GM21423 (cell line): ENCODE data around the gene EXOC4.
"Not testable (repeated sequence)": the region's sequence is repeated elsewhere in the genome, so short reads cannot be mapped to it uniquely, and the experiment has no call there.

Experiments
- ATAC-seq: cut with Tn5 transposase; IDR thresholded peaks from one replicate; pipeline ENCODE4 v1.9.1; 2021; ENCODE audit warnings: mild to moderate bottlenecking, moderate library complexity; ENCODE audit not compliant: unreplicated experiment

Gene EXOC4

DNA sequence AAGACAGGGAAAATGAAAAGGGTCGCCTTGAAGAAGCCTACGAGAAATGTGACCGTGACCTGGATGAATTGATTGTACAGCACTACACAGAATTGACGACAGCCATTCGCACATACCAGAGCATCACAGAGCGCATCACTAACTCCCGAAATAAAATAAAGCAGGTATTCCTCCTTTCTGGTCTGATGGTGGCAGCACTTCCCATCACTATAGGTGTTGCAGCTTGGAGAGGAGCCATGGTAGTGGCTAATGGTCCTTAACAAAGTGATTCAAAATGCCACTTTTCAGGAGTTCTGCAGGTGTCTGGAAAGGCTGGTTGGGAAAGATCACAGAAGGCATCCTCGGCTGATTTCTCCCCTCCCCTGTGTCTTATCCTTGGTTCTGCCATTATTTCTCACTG lies 22.1 kb downstream of the EXOC4 start:
- no peak for ATAC-seq

DNA sequence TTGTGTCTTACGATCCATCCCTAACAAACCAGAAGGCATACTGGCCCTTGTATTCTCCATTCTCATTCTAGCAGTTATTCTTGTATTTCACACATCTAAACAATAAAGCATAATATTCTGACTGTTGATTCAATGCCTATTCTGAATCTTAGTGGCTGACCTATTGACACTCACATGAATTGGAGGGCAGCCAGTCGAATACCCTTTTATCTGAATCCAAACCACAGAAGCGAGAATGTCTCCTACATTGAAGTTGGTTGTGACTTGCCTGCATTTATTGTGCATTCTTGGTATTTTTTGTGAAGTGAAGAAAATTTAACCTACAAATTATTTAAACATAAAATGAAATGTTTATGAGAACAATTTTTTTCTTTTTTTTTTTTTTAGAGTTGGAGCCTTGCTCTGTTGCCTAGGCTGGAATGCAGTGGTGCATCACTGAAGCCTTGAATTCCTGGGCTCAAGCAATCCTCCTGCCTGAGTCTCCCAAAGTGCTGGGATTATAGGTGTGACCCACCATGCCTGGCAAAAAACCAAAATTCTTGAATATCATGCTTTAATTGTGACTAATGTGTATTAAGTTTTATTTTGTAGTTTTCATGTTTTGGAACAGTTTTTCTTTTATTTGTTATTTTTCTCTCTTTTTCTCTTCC lies 22.7 kb downstream of the EXOC4 start:
- no peak for ATAC-seq

DNA sequence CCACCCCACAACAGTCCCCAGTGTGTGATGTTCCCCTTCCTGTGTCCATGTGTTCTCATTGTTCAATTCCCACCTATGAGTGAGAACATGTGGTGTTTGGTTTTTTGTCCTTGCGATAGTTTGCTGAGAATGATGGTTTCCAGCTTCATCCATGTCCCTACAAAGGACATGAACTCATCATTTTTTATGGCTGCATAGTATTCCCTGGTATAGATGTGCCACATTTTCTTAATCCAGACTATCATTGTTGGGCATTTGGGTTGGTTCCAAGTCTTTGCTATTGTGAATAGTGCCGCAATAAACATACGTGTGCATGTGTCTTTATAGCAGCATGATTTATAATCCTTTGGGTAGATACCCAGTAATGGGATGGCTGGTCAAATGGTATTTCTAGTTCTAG lies 26.1 kb downstream of the EXOC4 start:
- ATAC-seq, result not testable (repeated sequence)

DNA sequence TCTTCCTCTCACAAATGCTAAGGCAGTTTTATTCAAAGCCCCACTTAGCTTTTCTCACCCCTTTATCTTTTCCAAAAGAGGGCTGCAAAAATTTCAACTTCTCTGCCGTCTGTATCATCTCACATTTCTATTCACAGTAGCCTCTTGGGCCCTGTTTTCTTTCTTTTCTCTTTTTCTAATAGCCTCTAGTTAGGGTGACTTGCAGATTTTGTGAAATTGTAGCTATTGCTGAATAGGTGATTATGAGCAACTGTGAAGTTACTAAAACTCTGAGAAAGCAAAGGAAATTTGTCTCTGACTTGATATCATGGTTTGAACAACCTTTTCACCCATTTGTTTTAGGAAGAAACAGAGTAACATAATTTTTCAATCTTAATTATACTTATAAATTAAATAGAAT lies 29.2 kb downstream of the EXOC4 start:
- ATAC-seq, result no peak

DNA sequence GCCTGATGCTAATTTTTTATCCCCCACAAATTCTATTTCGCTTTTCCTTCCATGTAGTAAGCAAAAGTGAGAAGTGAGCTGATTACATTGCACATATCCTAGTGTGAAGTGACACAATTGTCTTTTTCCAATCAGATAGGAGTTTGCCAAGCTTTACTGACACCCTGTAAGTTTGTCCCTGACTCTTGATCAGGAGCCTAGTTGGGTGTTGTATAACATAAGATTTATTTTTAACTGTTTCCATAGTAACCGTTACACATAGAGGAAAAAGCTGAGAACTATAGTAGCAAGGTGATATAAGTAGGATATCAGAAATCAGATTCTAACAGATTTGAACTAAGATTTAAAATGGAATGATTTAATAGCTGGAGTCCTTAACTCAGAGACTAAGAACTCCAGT lies 31.2 kb downstream of the EXOC4 start:
- no peak for ATAC-seq

DNA sequence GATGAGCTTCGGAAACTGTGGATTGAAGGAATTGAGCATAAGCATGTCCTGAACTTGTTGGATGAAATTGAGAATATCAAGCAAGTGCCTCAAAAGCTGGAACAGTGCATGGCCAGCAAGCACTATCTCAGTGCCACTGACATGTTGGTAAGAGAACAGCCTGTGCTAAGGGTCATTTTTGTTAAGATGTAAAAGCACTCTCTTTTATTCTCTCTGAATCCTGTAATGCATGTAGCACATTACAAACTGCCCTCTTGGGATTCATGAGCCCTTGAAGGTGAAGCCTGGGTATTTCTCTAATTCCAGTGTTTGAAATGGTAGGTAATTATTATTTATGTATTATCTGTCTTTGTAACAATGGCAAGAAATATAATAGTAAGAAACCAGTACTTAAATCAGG lies 36.1 kb downstream of the EXOC4 start:
- no peak for ATAC-seq

DNA sequence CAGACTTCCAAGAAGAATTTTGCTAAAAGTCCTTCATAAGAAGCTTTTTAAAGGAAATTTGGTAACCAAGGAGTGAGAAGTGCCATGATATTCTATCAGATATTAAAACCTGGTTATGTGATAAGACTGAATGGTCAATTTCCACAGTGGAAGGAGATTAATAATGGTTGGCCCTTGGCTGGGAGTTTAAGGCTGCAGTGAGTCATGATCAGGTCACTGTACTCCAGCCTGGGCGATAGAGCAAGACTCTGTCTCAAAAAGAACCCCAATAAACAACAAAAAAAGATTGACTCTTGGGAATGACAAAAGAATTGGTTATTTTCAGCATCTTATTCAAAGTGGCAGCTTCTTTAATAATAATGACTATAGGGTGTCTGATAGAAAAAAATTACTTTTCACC lies 37.2 kb downstream of the EXOC4 start:
- ATAC-seq, result no peak

- ATAC-seq, result no peak
Measured at GRCh38 chr7:133290676-133291333, 37.9 kb downstream of the EXOC4 start.

DNA sequence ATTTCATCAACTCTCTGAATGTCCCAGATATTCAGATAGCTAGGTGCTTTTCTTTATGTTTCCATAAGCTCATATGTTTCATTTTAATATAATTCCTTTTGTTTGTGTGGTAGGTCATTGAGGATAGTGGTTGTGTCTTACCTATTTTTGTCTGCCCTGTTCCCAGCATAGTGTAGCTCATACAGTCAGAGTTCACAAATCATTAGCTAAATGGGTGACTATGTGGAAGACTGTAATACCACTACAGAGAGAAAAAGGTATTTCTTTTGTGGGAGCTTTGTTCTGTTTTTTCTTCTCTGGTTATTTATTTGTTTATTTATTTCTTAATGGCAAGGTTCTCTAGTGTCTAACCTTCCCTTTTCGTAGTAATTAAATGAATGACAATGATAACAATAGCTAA lies 39.8 kb downstream of the EXOC4 start:
- ATAC-seq, result no peak

DNA sequence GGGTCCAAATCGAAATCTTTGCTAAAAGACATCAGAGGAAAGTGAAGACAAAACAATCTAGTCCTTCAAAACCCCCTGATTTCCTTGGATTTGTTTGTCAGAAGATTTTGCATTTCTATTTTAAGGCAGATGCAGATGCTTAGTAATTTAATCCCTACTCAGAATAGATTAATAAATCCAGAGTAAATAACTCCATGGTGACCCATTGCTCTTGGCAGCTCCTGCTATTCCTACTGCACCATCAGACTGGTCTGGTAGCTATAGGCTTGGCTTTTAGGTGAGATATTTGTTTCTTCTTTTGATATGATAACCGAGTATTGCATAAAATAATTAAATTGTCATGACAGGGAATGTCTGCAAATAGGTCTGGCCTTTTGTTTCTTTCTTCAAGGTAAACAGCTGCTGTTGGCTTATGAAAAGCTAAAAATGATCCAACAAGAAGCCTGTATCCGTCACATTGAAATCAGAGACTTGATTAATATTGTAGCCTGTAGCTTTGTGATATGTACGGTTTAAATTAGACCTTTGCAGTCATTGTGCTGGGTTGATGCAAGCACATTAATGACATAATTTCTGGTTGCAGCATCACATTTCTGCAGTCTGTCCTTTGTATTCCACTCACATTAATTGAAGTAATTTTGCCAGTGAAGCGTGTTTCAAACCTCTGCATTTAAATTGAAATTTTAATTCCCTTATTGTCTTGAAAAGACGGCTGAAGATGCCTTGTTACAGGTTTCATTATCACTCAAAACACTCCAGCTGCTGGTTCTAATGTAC lies 40.7 kb downstream of the EXOC4 start:
- no peak for ATAC-seq

- ATAC-seq, result no peak
Measured at GRCh38 chr7:133294234-133294633, 41.4 kb downstream of the EXOC4 start.

GRCh38 chr7:133295484-133295883 lies 42.6 kb downstream of the EXOC4 start:
- no peak for ATAC-seq

DNA sequence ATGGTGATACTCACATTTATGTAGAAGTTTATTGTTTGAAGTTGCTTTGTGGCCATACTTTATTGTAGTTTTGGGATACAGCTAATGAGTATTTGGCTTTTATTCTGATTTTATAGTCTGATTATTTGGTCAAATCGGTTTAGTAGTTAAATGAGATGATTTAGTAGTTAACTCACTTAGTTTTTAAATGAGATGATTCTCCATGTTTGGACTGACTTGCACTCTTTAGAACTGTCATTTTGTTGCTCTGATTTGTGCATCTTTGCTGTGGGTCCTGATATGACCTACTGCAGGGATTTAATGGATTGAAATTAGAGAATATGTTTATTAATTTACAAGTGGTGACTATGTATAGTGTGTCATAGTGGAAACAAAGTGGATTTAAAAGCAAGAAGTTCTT lies 44.2 kb downstream of the EXOC4 start:
- ATAC-seq, result no peak

GRCh38 chr7:133298080-133298479 lies 45.2 kb downstream of the EXOC4 start:
- no peak for ATAC-seq

GRCh38 chr7:133299676-133300075 lies 46.8 kb downstream of the EXOC4 start:
- ATAC-seq, result no peak

GRCh38 chr7:133300088-133300487 lies 47.2 kb downstream of the EXOC4 start:
- no peak for ATAC-seq

DNA sequence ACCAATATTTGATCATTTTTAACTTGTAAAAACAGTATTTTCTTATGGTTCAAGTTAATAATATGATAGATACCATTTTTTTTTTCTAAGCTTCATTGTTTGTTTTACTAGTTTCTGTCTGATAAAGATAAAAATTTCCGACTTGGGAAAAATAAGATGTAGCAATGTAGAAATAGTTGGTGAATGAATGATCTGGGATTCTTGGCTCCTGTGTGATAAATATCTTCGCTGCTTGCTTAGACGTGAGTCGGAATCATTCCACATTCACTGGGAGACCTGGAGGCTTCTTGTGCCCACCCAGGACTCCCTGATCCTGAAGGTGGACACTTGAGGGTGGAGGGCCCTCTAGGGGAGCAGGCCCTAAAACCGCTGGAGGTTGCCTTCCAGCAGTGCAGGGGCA lies 47.9 kb downstream of the EXOC4 start:
- no peak for ATAC-seq

GRCh38 chr7:133301444-133301843 lies 48.6 kb downstream of the EXOC4 start:
- no peak for ATAC-seq

- no peak for ATAC-seq
Measured at GRCh38 chr7:133303372-133303771, 50.5 kb downstream of the EXOC4 start.

DNA sequence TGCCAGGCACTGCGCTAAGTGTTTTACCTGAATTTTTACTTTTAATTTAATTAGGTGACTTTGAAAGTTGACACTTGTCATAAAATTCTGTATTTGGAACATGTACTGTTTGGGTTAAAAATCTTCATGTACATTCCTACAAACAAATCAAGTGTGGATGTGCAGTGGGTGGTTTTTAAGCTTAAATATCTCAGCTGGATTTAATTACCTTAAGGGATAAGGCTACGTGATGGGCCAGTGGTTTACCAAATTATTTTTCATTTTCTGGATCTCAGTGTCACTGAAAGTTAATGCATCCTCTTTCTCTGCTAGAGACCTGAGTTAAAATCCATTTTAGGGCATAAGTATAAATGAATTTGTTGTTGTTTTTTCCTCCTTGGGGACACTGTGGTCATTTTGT lies 51.1 kb downstream of the EXOC4 start:
- no peak for ATAC-seq

DNA sequence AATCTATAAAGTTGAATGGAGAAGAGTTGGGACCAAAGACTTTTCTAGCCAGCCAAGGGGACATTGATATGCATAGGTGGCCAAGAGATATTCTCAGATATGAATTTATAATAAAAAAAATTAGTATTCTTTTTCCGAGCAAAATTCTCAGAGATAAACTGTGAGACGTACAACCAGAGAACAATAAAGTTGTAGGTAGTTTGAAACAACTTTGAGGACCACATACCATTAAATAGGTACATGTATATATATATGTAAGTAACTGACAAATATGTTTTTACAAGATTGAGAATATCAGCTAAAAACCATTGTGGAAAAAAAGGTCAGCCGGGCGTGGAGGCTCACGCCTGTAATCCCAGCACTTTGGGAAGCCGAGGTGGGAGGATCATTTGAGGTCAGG lies 56.5 kb downstream of the EXOC4 start:
- no peak for ATAC-seq

GRCh38 chr7:133310232-133310862 lies 57.5 kb downstream of the EXOC4 start:
- no peak for ATAC-seq
